T follicular helper cell (primary cell): Measurements from ENCODE around the gene NMNAT1.
A peak's percentile ranks its signal among the peaks of the same experiment; 100 is the strongest.
"Not testable (repeated sequence)": the region's sequence is repeated elsewhere in the genome, so short reads cannot be mapped to it uniquely, and the experiment has no call there.

Experiments used
- DNase-seq: peaks from one replicate; pipeline ENCODE4 v3.0.0-alpha.2; 2020; ENCODE audit warnings: low read depth

The NMNAT1 gene

GRCh38 chr1:9920606-9921005 is 22.7 kb upstream of the NMNAT1 start:
- DNase-seq = no peak

- no peak for DNase-seq
These were observed 20.9 kb upstream of the NMNAT1 start for GRCh38 chr1:9922342-9922741.

GRCh38 chr1:9927259-9927658 is 16.0 kb upstream of the NMNAT1 start:
- DNase-seq = no peak

- DNase-seq = no peak
These were observed 13.6 kb upstream of the NMNAT1 start for GRCh38 chr1:9929431-9930385.

- no peak for DNase-seq
These were observed 806 bp upstream of the NMNAT1 start for GRCh38 chr1:9942399-9942938.

GRCh38 chr1:9946315-9946714 is 3.0 kb downstream of the NMNAT1 start:
- DNase-seq = no peak

GRCh38 chr1:9957726-9958125 is 14.5 kb downstream of the NMNAT1 start:
- no peak for DNase-seq

GRCh38 chr1:9960011-9960410 is 16.7 kb downstream of the NMNAT1 start:
- no peak for DNase-seq

- DNase-seq = no peak
These were observed 17.7 kb downstream of the NMNAT1 start for GRCh38 chr1:9960706-9961562.

GRCh38 chr1:9984253-9984652 is 41.0 kb downstream of the NMNAT1 start:
- DNase-seq = no peak

- no peak for DNase-seq
These were observed 41.7 kb downstream of the NMNAT1 start for GRCh38 chr1:9985001-9985400.

GRCh38 chr1:9989773-9990172 is 46.5 kb downstream of the NMNAT1 start:
- DNase-seq = no peak

- no peak for DNase-seq
These were observed 47.7 kb downstream of the NMNAT1 start for GRCh38 chr1:9990944-9991343.

- DNase-seq = no peak
These were observed 49.6 kb downstream of the NMNAT1 start for GRCh38 chr1:9992910-9993309.

GRCh38 chr1:9993561-9994075 is 50.3 kb downstream of the NMNAT1 start:
- no peak for DNase-seq

- DNase-seq = peak; percentile 0
These were observed 53.6 kb downstream of the NMNAT1 start, which contains the start of gene RBP7 for GRCh38 chr1:9996624-9997582. RBP7 (plus strand) TSS chr1:9997228; CDS start chr1:9997259, 31 bp downstream.

GRCh38 chr1:10001016-10001665 is 57.9 kb downstream of the NMNAT1 start:
- DNase-seq = no peak

- DNase-seq = not testable (repeated sequence)
These were observed 62.0 kb downstream of the NMNAT1 start for GRCh38 chr1:10005248-10005647.

- no peak for DNase-seq
These were observed 63.9 kb downstream of the NMNAT1 start for GRCh38 chr1:10007169-10007568.

GRCh38 chr1:10014016-10014415 is 70.7 kb downstream of the NMNAT1 start:
- DNase-seq = no peak
